WERI-Rb-1 (cell line): ENCODE results near the gene CPNE5.

ENCODE experiments used
- DNase-seq: peaks from one replicate; pipeline ENCODE4 v3.0.0-alpha.2; 2020
- H3K27ac ChIP-seq: fragments of 250-450 bp; sonication (Bioruptor Pico); 2 replicates; pipeline ENCODE4 v1.5.1; 2020; ENCODE audit warnings: mild to moderate bottlenecking, moderate library complexity
- H3K27me3 ChIP-seq: fragments of 250-450 bp; sonication (Bioruptor Pico); 2 replicates; pipeline ENCODE4 v1.5.1; 2021; ENCODE audit warnings: mild to moderate bottlenecking, low read depth, moderate library complexity; ENCODE audit not compliant: insufficient read depth, severe bottlenecking
- H3K36me3 ChIP-seq: fragments of 250-450 bp; sonication (Bioruptor Pico); 2 replicates; pipeline ENCODE4 v1.5.1; 2020; ENCODE audit warnings: mild to moderate bottlenecking, moderate library complexity
- H3K4me3 ChIP-seq: 2 replicates; pipeline ENCODE4 v1.5.1; 2011; ENCODE audit warnings: low read depth, mild to moderate bottlenecking, control low read depth, low read length
- H3K9me3 ChIP-seq: fragments of 250-450 bp; sonication (Bioruptor Pico); 2 replicates; pipeline ENCODE4 v1.5.1; 2021; ENCODE audit warnings: mild to moderate bottlenecking, moderate library complexity; ENCODE audit not compliant: severe bottlenecking
- CTCF ChIP-seq: IDR thresholded peaks from 2 replicates; pipeline ENCODE4 v1.5.1; 2011; ENCODE audit warnings: low read depth, mild to moderate bottlenecking, control low read depth, inconsistent platforms, low read length

The CPNE5 gene

GRCh38 chr6:36788186-36788585 lies 51.1 kb downstream of the CPNE5 start:
- TF ChIP-seq CTCF = no peak
- no peaks in the 10 kb centered on the region for H3K9me3 ChIP-seq

DNA sequence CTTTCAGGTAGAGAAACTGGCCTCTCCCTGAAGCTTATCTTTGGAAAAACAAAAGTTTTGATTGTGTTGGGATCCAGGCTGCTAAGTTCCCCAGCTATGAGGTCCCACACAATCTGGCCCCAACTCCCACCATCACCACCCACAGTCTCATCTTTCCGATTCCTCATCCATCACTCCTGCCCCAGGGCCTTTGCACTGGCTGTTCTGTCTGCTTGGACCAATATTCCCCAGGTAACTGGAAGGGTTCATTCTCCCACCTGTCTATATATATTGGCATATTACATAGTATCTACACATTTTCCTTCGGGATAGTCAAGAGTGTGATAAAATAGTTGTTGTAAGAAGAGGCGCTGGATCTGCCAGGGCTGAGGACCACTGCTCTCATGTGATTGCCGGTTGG lies 52.0 kb downstream of the CPNE5 start:
- no peaks in the 10 kb centered on the region for H3K9me3 ChIP-seq
- DNase-seq = no peak
- no peaks in the 10 kb centered on the region for H3K27me3 ChIP-seq
- no peak overlapping the region for H3K27ac ChIP-seq
- no peak for TF ChIP-seq CTCF
- no peak overlapping the region for H3K4me3 ChIP-seq
- H3K36me3 ChIP-seq = no peaks in the 10 kb centered on the region

More at GRCh38 chr6:36788186-36788585, 51.1 kb downstream of the CPNE5 start:
- Histone ChIP-seq H3K4me3 (no peak overlapping the region), H3K27ac (no peak overlapping the region), H3K27me3 (no peaks in the 10 kb centered on the region), H3K36me3 (no peaks in the 10 kb centered on the region)
- no peak for DNase-seq

- DNase-seq = no peak
- no peaks in the 10 kb centered on the region for H3K27me3 ChIP-seq
These were observed 53.1 kb downstream of the CPNE5 start for GRCh38 chr6:36786055-36786675.

GRCh38 chr6:36784376-36784636 lies 54.9 kb downstream of the CPNE5 start:
- no peak for DNase-seq
- no peak for TF ChIP-seq CTCF
- H3K9me3 ChIP-seq = no peaks in the 10 kb centered on the region
- H3K27ac ChIP-seq = no peak overlapping the region
- H3K4me3 ChIP-seq = no peak overlapping the region
- H3K36me3 ChIP-seq = no peaks in the 10 kb centered on the region
- H3K27me3 ChIP-seq = no peaks in the 10 kb centered on the region

More at GRCh38 chr6:36786055-36786675, 53.1 kb downstream of the CPNE5 start:
- Histone ChIP-seq H3K36me3 (no peaks in the 10 kb centered on the region), H3K4me3 (no peak overlapping the region), H3K27ac (no peak overlapping the region), H3K9me3 (no peaks in the 10 kb centered on the region)
- no peak for TF ChIP-seq CTCF

DNA sequence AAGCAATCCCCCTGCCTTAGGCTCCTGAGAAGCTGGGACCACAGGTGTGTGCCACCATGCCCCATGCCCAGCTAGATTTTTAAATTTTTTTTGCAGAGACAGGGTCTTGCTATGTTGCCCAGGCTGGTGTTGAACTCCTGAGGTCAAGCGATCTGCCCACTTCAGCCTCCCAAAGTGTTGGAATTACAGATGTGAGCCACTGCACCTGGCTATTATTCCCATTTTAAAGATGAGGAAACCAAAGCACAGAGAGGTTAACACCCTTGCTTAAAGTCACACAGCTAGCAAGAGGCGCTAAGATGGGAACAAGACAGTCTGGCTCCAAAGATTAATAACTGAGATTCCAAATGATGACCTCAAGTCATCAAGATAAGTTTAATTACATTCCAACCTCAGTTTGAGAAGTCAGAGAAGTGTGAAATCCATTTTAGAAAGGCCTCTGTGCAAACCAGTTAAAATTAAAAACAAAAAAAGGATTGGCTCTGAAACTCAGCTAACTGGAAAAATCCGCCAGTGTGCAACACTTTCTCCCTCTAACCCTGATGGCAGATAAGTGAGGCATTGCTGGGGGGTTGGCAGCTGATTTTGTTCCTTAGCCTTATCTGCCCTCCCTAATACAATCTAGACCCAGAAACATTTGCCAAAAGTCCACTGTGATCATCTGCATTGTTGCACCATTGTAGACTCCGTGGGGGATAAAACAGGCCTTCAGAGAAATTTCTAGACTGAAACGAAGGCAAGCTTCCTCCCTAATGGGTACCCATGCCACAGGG lies 55.5 kb downstream of the CPNE5 start:
- no peak for TF ChIP-seq CTCF
- DNase-seq = no peak
- H3K4me3 ChIP-seq = no peak overlapping the region
- no peaks in the 10 kb centered on the region for H3K27me3 ChIP-seq
- no peak overlapping the region for H3K27ac ChIP-seq
- H3K9me3 ChIP-seq = no peaks in the 10 kb centered on the region
- H3K36me3 ChIP-seq = no peaks in the 10 kb centered on the region
